ENCODE data around the gene CMBL.

Gene CMBL

DNA sequence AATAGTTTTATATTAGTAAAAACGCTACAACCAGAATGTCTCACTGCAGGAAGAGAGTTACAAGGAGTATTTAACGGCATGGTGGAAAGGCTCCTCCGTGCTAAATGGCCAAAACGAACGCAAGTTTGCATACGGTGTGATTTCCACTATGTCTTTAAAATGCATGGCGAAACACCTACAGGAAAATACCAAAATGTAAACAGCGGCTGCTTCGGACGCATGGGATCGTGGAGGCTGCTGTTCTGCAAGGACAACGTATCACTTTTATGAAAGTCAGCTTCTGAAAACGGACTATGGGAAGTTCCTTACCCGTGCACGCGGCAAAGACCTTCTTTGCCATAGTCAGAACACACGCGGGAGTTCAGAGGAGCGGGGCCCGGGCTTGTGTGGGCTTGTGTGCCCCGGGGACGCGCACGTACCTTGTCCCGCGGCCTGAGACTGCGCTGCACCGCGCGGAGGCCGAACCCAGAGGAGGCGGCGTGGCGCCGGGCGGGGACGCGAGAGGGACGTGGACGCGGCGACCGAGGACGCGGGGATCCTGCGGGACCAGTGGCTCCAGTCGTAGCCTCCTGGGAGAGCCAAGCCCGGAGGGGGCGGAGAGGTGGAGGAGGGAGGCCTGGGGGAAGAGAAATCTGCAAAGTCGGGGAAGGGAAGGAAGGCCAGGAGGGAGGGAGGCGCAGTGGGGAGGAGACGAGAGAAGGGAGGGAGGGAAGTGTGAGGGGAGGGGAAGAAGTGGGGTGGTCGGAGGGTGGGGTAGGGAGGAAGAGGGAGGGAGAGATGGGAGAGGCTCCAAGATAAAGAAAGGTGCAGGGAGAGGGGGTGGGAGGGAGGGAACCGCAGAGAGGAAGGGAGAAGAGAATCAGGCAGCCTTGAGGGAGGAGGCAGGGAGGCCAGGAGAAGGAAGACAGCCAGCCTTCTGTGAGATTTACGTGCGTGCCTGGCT lies at the start of gene CMBL:
Gene CMBL (minus strand): TSS at position 697 of the 943 bp plus-strand sequence. CDS start 17,140 bp downstream, outside the sequence.
- peak within 1 kb of the TSS; percentile 53 for H3K4me3 ChIP-seq (ENCODE audit: low read depth, low read length)
- TF ChIP-seq, protein P1, sequence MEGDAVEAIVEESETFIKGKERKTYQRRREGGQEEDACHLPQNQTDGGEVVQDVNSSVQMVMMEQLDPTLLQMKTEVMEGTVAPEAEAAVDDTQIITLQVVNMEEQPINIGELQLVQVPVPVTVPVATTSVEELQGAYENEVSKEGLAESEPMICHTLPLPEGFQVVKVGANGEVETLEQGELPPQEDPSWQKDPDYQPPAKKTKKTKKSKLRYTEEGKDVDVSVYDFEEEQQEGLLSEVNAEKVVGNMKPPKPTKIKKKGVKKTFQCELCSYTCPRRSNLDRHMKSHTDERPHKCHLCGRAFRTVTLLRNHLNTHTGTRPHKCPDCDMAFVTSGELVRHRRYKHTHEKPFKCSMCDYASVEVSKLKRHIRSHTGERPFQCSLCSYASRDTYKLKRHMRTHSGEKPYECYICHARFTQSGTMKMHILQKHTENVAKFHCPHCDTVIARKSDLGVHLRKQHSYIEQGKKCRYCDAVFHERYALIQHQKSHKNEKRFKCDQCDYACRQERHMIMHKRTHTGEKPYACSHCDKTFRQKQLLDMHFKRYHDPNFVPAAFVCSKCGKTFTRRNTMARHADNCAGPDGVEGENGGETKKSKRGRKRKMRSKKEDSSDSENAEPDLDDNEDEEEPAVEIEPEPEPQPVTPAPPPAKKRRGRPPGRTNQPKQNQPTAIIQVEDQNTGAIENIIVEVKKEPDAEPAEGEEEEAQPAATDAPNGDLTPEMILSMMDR (IDR thresholded peaks at IDR 0.05; ENCODE audit: low read depth, low read length, missing control alignments), result no peak
- DNase-seq (ENCODE audit: low read depth), result no peak

- peak; percentile 40 for DNase-seq (ENCODE audit: low read depth)
- H3K4me3 ChIP-seq (ENCODE audit: low read depth, low read length), result peak overlapping the region; percentile 95
- TF ChIP-seq, protein P1 (IDR thresholded peaks at IDR 0.05; ENCODE audit: low read depth, low read length, missing control alignments), result no peak
Measured at GRCh38 chr5:10355071-10355889, 47.6 kb upstream of the CMBL start.

- H3K4me3 ChIP-seq (ENCODE audit: low read depth, low read length), result peak overlapping the region; percentile 95
- DNase-seq (ENCODE audit: low read depth), result no peak
- TF ChIP-seq, protein P1 (IDR thresholded peaks at IDR 0.05; ENCODE audit: low read depth, low read length, missing control alignments), result no peak
Measured at GRCh38 chr5:10354048-10354872, 46.6 kb upstream of the CMBL start.

- peak within 1 kb of the TSS; percentile 95 for H3K4me3 ChIP-seq (ENCODE audit: low read depth, low read length)
- TF ChIP-seq, protein P1 (IDR thresholded peaks at IDR 0.05; ENCODE audit: low read depth, low read length, missing control alignments), result no peak
- peak; percentile 85 for DNase-seq (ENCODE audit: low read depth)
Measured at GRCh38 chr5:10353241-10354047, 45.7 kb upstream of the CMBL start, which contains the start of gene MARCHF6. Gene MARCHF6 (plus strand): TSS chr5:10353695. CDS start chr5:10353899, 204 bp downstream.

GRCh38 chr5:10352430-10353240 lies 44.9 kb upstream of the CMBL start:
- TF ChIP-seq, protein P1 (IDR thresholded peaks at IDR 0.05; ENCODE audit: low read depth, low read length, missing control alignments), result no peak
- peak; percentile 48 for DNase-seq (ENCODE audit: low read depth)

More at GRCh38 chr5:10352430-10353240, 44.9 kb upstream of the CMBL start:
- H3K4me3 ChIP-seq (ENCODE audit: low read depth, low read length), result peak overlapping the region; percentile 95
